ENCODE data around the gene TFAP2C. TPM values are rescaled to one million over a fixed set of nuclear protein-coding genes. Genes with fewer than 3 reads are reported as not detected.

The TFAP2C gene
- total RNA-seq, 3 donors from 2014 or later, result 0.52 to 12.4 (median 0.75) TPM

- Histone ChIP-seq H3K4me3 (no peak overlapping the region), H3K36me3 (ENCODE audit: low read depth) (no peaks in the 10 kb centered on the region), H3K4me1 (ENCODE audit: low read depth) (no peaks in the 10 kb centered on the region), H3K9me3 (no peaks in the 10 kb centered on the region)
- intact Hi-C loops (cut with DNase I, micrococcal nuclease), result no loop called here
- no peak for DNase-seq
- TF ChIP-seq CTCF (IDR thresholded peaks at IDR 0.05), result no peak
- ATAC-seq, result no peak
Observed at GRCh38 chr20:56587307-56588041, 41.6 kb upstream of the TFAP2C start.

GRCh38 chr20:56588996-56589395 lies 40.1 kb upstream of the TFAP2C start:
- Histone ChIP-seq H3K4me1 (ENCODE audit: low read depth) (no peaks in the 10 kb centered on the region), H3K9me3 (no peaks in the 10 kb centered on the region), H3K4me3 (no peak overlapping the region), H3K36me3 (ENCODE audit: low read depth) (no peaks in the 10 kb centered on the region)
- intact Hi-C loops (cut with DNase I, micrococcal nuclease), result no loop called here
- no peak for TF ChIP-seq CTCF (IDR thresholded peaks at IDR 0.05)
- DNase-seq (no peak), ATAC-seq (no peak)

- no peak for TF ChIP-seq CTCF (IDR thresholded peaks at IDR 0.05)
- Histone ChIP-seq H3K4me3 (no peak overlapping the region), H3K4me1 (ENCODE audit: low read depth) (no peaks in the 10 kb centered on the region), H3K36me3 (ENCODE audit: low read depth) (no peaks in the 10 kb centered on the region), H3K9me3 (no peaks in the 10 kb centered on the region)
- intact Hi-C loops (cut with DNase I, micrococcal nuclease), result no loop called here
- ATAC-seq, result no peak
- no peak for DNase-seq
Observed at GRCh38 chr20:56589633-56590032, 39.5 kb upstream of the TFAP2C start.

- Histone ChIP-seq H3K4me1 (ENCODE audit: low read depth) (no peaks in the 10 kb centered on the region), H3K9me3 (no peaks in the 10 kb centered on the region), H3K36me3 (ENCODE audit: low read depth) (no peaks in the 10 kb centered on the region), H3K4me3 (no peak overlapping the region)
- ATAC-seq, result no peak
- no peak for TF ChIP-seq CTCF (IDR thresholded peaks at IDR 0.05)
- intact Hi-C loops (cut with DNase I, micrococcal nuclease), result no loop called here
- DNase-seq, result no peak
Observed at GRCh38 chr20:56590888-56591287, 38.2 kb upstream of the TFAP2C start.

GRCh38 chr20:56592211-56592610 lies 36.9 kb upstream of the TFAP2C start:
- H3K9me3 ChIP-seq, result no peaks in the 10 kb centered on the region
- H3K4me1 ChIP-seq (ENCODE audit: low read depth), result no peaks in the 10 kb centered on the region
- no peak overlapping the region for H3K4me3 ChIP-seq
- ATAC-seq (no peak), DNase-seq (no peak)
- H3K36me3 ChIP-seq (ENCODE audit: low read depth), result no peaks in the 10 kb centered on the region
- TF ChIP-seq CTCF (IDR thresholded peaks at IDR 0.05), result no peak
- intact Hi-C loops (cut with DNase I, micrococcal nuclease), result no loop called here

GRCh38 chr20:56592817-56593216 lies 36.3 kb upstream of the TFAP2C start:
- intact Hi-C loops (cut with DNase I, micrococcal nuclease), result no loop called here
- TF ChIP-seq CTCF (IDR thresholded peaks at IDR 0.05), result no peak
- Histone ChIP-seq H3K36me3 (ENCODE audit: low read depth) (no peaks in the 10 kb centered on the region), H3K4me1 (ENCODE audit: low read depth) (no peaks in the 10 kb centered on the region), H3K4me3 (no peak overlapping the region), H3K9me3 (no peaks in the 10 kb centered on the region)
- no peak for DNase-seq
- ATAC-seq, result no peak

Measured in mucosa of descending colon (tissue), 3 donors.